GM18907 (cell line): ENCODE results near the gene SDK1.

Experiments
- ATAC-seq: cut with Tn5 transposase; IDR thresholded peaks from one replicate; pipeline ENCODE4 v1.9.1; 2021; ENCODE audit warnings: mild to moderate bottlenecking, moderate library complexity; ENCODE audit not compliant: unreplicated experiment

Gene SDK1

GRCh38 chr7:3861386-3861785, 560.3 kb downstream of the SDK1 start:
- ATAC-seq: no peak

- no peak for ATAC-seq
These were observed 560.9 kb downstream of the SDK1 start for GRCh38 chr7:3861941-3862340.

DNA sequence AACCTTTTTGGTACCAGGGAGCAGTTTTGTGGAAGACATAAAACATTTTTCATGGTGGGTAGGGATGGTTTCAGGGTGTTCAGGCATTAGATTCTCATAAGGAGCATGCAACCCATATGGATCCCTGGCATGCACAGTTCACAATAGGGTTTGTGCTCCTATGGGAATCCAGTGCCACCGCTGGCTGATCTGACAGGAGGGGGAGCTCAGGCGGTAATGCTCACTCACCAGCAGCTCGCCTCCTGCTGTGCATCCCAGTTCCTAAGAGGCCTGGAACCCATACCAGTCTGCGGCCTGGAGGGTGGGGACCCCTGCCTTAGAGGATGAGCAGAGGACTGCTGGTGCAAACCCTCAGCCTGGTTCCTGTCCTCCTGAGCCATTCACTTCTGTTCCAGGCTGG, 561.7 kb downstream of the SDK1 start:
- ATAC-seq: no peak

DNA sequence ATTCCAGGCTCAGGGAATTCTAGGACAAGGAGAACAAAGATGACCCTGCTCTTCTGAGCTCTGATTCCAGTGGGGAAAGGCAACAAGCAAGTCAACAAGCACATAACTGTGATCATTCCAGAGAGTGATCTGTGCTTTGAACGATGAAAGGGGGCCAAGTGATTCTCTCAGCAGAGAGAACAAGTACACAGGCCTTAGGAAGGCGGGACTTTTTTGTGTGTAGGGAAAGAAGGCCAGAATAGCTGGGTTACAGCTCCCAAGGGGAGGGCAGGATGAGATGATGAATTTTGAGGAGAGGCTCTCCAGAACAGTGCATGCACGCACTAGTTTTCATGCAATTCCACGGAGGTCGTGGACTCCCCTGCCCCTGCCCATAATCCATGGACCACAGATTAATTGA, 565.2 kb downstream of the SDK1 start:
- no peak for ATAC-seq

DNA sequence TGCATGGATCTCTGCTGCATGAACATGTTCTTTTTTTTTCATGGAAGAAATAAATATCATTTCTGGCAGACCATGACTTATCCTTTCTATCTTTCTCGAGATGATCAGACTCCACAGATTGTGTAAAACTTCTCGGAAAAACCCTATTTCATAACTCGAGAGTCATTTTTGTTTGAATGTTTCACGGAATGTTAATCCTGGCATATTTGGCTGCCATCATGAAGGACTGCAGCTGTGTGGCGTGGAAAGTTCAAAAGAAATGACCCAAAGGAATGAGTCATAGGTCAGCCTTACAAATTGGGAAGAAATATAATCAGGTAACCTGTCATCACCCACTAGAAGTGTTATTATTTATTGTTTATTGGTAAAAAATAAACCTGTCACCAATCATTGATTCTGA, 566.8 kb downstream of the SDK1 start:
- ATAC-seq: no peak

DNA sequence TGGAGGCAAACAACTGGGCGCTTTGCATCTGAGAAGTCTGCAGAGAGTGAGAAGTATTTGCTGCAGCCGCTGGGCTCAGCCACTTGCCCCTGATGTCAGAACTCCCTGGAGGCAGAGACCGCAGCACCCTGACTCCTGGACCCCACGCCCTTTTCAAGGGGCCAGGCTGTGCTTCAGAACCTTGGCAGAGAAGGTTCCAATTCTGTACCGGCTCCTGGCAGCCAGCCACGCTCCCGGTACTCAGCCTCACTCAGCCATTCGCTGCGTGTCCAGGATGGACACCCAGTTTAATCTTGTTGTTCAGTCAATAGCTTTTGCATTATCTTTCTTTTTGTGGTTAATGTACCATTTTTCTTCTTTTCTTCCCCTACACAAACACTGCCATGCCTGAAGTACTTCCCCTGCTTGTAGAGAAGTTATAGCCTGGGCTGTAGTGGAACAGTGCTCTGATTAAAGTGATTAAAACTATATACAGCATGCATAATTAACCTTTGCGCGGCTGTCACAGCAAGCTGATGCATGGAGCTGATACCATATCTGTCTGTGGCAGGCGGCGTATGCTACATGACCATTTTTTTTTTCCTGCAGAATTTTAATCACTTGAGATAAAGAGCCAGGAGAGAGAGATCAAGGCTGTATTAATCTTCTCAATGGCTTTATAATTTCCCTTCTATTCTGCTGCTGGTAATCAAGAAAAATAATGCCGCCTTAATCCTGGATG, 578.5 kb downstream of the SDK1 start:
- no peak for ATAC-seq

GRCh38 chr7:3880228-3880987, 579.4 kb downstream of the SDK1 start:
- no peak for ATAC-seq

GRCh38 chr7:3882782-3883181, 581.7 kb downstream of the SDK1 start:
- ATAC-seq: no peak

DNA sequence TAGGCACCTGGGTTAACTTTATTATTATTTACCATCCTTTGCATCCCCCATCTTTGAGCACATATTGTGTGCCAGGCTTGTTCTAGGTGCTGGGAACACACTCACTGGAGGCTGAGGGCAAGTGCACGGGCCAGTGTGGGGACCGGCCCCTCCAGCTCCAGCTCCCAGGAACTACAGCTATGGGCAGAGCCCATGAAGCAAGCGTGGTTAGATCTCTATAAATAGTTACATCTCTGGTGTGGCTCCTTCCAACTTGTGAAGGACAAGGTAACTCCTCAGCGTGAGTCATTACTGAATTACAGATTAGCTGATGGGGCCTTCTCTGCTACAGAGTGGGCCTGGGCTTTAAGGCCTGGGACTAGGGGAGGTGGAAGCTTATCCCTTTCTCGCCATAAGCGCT, 583.5 kb downstream of the SDK1 start:
- no peak for ATAC-seq

DNA sequence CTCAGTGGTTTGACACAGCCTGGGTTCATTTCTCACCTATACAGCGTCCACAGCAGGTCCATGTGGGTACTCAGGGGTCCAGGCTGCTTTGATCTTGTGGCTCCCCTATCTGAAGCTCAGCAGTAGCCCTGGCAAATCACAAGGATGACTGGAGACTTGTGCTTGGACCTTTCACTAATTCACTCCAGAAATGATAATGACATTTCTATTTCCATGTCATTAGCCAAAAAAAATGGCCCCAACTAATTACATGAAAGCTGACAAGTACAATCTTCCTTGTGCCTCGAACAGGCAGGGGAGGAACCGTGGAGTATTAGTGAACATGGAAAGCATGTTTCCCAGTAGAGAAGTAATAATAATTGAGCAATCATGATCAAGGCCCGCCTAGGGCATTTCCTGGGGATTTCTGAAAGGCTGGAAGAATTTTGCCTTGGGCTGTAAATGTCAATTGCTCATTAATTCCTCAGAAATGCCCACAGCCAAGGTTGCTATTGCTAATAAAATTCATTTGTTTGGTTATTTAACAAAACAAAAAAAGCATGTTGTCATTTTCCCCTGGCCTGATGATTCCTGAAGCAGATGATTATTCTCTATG, 586.1 kb downstream of the SDK1 start:
- ATAC-seq: no peak

DNA sequence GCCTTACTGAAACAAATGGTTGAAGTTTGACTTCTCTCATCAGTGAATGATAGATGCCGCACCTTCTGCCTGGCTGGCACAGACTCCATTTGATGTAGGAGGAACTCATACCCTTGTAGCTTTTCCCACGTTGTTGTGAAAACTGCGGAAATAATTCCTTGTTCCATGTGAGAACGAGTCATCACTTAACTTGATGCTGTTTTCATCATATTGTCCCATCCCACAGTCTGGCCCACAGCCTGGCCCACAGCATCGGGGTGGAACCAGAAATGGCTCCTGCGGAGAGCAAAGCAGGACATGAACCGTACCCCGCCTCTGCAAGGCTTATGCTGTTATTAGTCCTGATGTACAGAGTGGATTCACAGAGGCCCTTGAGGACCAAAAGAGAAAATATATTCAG, 587.0 kb downstream of the SDK1 start:
- ATAC-seq: no peak

DNA sequence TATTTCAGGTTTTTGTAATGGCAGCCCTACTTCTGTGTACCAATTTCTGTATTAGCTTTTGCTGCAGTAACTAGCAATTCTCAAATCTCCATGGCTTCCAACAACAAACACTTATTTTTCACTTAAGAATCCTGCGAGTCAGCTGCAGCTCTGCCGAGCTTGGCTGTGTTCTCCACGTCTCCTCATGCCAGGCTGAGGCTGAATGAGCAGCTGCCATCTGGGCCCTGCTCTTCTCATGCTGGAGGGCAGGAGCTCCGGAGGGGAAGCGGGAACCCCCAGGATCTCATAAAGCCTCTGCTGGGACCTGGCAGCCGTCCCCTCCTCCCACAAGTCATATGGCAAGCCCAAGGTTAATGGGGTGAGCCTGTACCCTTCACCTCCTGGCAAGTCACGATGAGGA, 591.1 kb downstream of the SDK1 start:
- no peak for ATAC-seq

GRCh38 chr7:3892686-3893085, 591.6 kb downstream of the SDK1 start:
- ATAC-seq: no peak

DNA sequence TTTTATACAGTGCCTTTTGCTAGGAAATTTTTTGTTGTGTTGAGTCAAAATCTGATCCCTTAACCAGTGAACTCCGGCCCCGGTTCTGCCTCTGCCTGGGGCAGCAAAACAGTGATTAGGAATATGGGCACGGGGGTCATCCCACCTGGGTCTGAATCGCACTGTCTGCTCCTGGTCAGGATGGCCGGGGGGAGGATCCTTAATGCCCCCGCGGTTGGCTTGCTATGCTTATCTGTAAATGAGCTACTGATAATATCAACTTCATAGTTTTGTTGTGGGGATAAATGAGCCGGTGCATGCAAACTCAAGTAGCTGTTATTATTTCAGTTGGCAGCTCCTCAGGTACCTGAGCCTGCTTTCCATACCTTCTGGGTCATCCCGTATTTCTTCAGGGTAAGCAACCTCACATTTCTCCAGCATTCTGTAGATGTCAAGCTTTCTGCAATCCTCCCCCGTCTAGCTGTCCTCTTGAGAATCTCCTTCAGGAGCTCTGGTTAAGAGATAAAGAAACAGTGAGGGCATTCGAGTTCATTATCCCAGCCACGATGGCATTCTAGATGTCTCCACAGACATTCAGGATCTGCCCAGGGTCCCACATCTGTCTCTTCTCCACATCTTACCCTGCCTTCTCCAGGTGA, 592.2 kb downstream of the SDK1 start:
- ATAC-seq: no peak

- no peak for ATAC-seq
These were observed 592.7 kb downstream of the SDK1 start for GRCh38 chr7:3893789-3894153.

- no peak for ATAC-seq
These were observed 594.5 kb downstream of the SDK1 start for GRCh38 chr7:3895341-3896116.

- ATAC-seq: no peak
These were observed 595.2 kb downstream of the SDK1 start for GRCh38 chr7:3896169-3896765.

GRCh38 chr7:3897430-3898372, 596.6 kb downstream of the SDK1 start:
- peak; percentile 53 for ATAC-seq

DNA sequence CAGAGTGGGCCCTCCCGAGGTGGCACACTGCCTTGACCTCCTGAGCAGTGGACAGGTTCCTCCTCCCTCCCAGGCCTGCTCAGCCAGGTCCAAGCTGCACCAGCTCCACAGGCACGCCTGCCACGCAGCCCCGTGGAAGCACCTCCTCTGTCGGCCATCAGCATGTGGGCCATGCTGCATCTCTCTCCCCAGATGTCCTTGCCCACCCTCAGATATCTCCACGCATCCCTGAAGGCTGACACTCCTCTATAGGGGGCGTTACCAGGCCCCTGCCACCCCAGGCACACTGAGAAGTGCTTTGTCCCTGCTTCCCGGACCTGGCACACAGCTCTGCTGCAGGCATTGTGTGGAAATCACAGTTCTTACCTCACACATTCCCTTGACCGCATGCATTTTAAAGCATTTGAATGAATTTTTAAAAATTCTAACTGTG, 598.5 kb downstream of the SDK1 start:
- no peak for ATAC-seq
